Glutamatergic neuron (in vitro differentiated cells): ENCODE results near the gene MKNK2. TPM values are rescaled to one million over a fixed set of nuclear protein-coding genes. Genes with fewer than 3 reads are reported as not detected.

Source experiments
- DNase-seq: peaks from one replicate; pipeline ENCODE4 v3.0.0; 2022
- H3K27ac Mint-ChIP-seq: one replicate; pipeline ENCODE4 v1.8.0; 2020; ENCODE audit warnings: mild to moderate bottlenecking, mixed read lengths, inconsistent platforms; ENCODE audit not compliant: unreplicated experiment
- H3K27me3 Mint-ChIP-seq: one replicate; pipeline ENCODE4 v1.8.0; 2020; ENCODE audit warnings: mild to moderate bottlenecking, moderate library complexity, mixed read lengths, inconsistent platforms; ENCODE audit not compliant: unreplicated experiment
- H3K36me3 Mint-ChIP-seq: one replicate; pipeline ENCODE4 v1.8.0; 2020; ENCODE audit warnings: mild to moderate bottlenecking, mixed read lengths, inconsistent platforms; ENCODE audit not compliant: unreplicated experiment
- H3K4me1 Mint-ChIP-seq: one replicate; pipeline ENCODE4 v1.8.0; 2020; ENCODE audit warnings: mild to moderate bottlenecking, low read depth, mixed read lengths, inconsistent platforms; ENCODE audit not compliant: unreplicated experiment
- H3K4me3 Mint-ChIP-seq: one replicate; pipeline ENCODE4 v1.8.0; 2020; ENCODE audit warnings: mild to moderate bottlenecking, mixed read lengths, inconsistent platforms; ENCODE audit not compliant: unreplicated experiment
- H3K9me3 Mint-ChIP-seq: one replicate; pipeline ENCODE4 v1.8.0; 2020; ENCODE audit warnings: mild to moderate bottlenecking, moderate library complexity, mixed read lengths, inconsistent platforms; ENCODE audit not compliant: unreplicated experiment
- total RNA-seq: library from RNA; stranded (reverse); fragmentation: NEBNext Ultra II Directional; extraction: Animal tissue kit (Norgen Biotek cat#: 25700); gene quantifications from one replicate; pipeline ENCODE4 v1.2.1, GENCODE V29; 2021; ENCODE audit not compliant: unreplicated experiment
- TF ChIP-seq, protein P1 (sequence below): fragments of 200-600 bp; sonication (generic); IDR thresholded peaks from one replicate; pipeline ENCODE4 v1.5.0; 2021; ENCODE audit not compliant: partially characterized antibody, unreplicated experiment

Gene MKNK2
- total RNA-seq, 1 donor from 2014 or later: 149 TPM

DNA sequence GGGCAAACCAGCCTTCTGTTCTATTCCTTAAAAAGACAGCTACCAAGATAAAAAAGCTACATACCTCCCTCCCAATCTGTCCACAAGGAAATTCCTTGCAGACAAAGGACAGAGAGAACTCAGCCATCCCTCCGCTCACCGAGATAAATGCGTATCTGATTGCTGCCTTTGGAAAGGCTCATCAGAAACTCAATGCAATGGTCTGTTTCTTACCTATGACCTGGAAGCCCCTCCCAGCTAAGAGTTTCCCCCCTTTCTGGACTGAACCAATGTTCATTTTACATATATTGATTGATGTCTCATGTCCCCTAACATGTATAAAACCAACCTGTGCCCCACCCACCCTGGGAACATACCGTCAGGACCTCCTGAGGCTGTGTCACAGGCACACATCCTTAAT lies 47.2 kb downstream of the MKNK2 start:
- peaks cover 3% of the 10 kb centered on the region for H3K9me3 Mint-ChIP-seq
- no peaks in the 10 kb centered on the region for H3K4me1 Mint-ChIP-seq
- DNase-seq: no peak
- H3K27ac Mint-ChIP-seq: no peak overlapping the region
- H3K4me3 Mint-ChIP-seq: no peak overlapping the region
- no peaks in the 10 kb centered on the region for H3K36me3 Mint-ChIP-seq
- TF ChIP-seq, protein P1, sequence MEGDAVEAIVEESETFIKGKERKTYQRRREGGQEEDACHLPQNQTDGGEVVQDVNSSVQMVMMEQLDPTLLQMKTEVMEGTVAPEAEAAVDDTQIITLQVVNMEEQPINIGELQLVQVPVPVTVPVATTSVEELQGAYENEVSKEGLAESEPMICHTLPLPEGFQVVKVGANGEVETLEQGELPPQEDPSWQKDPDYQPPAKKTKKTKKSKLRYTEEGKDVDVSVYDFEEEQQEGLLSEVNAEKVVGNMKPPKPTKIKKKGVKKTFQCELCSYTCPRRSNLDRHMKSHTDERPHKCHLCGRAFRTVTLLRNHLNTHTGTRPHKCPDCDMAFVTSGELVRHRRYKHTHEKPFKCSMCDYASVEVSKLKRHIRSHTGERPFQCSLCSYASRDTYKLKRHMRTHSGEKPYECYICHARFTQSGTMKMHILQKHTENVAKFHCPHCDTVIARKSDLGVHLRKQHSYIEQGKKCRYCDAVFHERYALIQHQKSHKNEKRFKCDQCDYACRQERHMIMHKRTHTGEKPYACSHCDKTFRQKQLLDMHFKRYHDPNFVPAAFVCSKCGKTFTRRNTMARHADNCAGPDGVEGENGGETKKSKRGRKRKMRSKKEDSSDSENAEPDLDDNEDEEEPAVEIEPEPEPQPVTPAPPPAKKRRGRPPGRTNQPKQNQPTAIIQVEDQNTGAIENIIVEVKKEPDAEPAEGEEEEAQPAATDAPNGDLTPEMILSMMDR: no peak
- no peaks in the 10 kb centered on the region for H3K27me3 Mint-ChIP-seq

DNA sequence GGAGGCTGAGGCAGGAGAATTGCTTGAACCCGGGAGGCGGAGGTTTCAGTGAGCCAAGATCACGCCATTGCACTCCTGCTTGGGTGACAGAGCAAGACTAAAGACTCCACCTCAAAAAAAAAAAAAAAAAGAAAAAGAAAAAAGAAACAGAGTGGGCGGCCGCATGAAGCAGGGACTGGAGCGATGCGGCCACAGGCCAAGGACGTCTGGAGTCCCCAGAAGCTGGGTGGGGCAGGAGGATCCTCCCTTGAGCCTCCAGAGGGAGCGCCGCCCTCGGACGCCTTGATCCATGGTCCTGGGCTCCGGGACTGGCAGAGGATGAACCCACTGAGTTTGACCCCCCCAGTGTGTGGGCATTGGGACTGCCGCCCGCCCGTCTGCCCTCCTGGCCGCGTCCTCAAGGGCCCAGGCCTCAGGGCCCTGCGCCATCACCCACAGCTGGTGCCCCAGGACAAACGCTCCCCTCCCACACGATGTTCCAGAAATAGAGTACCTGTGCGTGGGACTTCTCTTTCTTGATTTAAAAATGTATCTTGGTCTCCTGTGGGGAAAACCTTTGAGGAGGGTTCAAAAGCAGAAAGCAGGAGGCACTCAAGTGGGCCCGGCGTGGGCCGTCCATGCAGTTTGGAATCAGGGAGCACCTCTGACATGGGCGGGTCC lies 51.1 kb downstream of the MKNK2 start:
- Mint-ChIP-seq H3K4me3 (no peak overlapping the region), H3K27ac (no peak overlapping the region), H3K27me3 (peaks cover 6% of the 10 kb centered on the region), H3K9me3 (peaks cover 13% of the 10 kb centered on the region), H3K4me1 (no peaks in the 10 kb centered on the region), H3K36me3 (peaks cover 16% of the 10 kb centered on the region)
- DNase-seq: no peak
- TF ChIP-seq, protein P1: no peak

DNA sequence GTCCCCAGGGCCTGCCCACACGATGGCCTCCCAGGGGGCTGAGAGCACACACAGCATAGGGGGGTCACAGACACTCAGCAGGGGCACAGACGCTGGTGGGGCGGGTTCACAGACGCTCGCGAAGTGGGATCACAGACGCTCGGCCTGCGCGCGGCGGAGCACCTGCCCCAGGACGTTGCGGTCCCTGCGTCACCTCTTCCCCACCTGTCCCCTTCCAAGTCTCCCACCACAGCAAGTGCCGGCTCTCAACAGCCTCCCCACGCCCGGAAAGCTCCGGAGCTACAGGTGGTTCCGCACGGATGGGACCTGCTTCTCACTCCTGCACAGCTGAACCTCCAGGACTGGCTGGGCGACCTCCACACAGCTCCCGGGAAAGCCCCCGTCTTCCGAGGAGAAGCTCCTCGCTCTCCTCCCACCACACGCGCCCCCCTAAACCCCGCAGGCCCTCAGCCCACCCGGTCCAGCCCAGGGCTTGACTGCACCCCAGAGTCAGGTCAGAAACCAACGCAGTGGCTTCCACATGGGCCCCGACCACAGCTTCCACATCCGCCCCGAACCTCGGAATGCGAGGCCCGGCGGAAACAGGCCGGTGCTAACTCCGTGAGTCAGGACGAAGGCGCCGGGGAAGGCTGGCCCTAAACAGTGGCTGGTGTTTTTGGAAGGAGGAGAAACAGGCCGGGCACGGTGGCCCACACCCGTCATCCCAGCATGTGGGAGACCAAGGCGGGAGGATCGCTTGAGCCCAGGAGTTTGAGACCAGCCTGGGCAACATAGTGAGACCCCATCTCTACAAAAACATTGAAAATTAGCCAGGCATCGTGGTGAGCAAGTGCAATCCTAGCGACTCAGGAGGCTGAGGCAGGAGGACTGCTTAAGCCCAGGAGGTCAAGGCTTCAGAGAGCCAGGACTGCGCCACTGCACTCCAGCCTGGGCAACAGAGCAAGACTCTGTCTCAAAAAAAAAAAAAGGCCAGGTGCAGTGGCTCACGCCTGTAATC lies 52.0 kb downstream of the MKNK2 start:
- TF ChIP-seq, protein P1: no peak
- DNase-seq: no peak
- no peak overlapping the region for H3K4me3 Mint-ChIP-seq
- no peak overlapping the region for H3K27ac Mint-ChIP-seq
- peaks cover 16% of the 10 kb centered on the region for H3K36me3 Mint-ChIP-seq
- peaks cover 6% of the 10 kb centered on the region for H3K27me3 Mint-ChIP-seq
- H3K4me1 Mint-ChIP-seq: no peaks in the 10 kb centered on the region
- H3K9me3 Mint-ChIP-seq: peaks cover 13% of the 10 kb centered on the region

DNA sequence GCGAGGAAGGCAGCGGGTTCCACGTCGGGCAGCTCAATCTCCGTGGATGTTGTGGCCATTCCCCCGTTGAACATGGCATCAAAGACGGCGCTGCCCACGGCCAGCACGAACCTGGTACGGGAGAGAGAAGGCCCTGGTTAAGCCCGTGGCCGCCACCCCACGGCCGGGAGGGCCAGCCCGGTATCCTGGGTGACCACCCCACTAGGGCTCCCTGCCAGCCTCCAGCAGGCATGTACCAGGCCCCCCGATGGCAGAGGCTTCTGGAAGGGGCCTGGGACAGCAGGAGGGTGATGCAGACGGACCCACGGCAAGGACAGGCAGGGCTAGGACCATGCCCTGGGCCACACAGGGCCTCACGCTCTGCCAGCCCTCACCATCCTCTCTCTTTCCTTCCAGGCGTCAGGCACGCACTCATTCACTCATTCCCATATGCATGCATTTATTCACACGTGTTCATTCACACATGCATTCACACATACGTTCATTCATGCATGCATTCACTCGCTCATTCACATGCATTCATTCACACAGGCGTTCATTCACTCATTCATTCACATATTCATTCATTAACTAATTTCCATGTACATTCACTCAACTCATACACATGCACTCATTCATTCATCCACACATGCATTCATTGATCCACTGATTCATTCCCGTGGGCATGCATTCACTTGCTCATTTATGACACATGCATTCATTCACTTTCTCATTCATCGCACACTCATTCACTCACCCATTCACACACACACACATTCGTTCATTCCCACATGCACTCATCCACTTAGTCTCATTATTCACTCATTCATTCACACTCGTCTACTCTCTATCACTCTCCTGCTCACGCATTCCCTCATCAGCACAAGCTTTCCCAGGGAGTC lies 53.5 kb downstream of the MKNK2 start:
- Mint-ChIP-seq H3K4me1 (no peaks in the 10 kb centered on the region), H3K36me3 (peaks cover 16% of the 10 kb centered on the region), H3K4me3 (peak overlapping the region; percentile 14), H3K9me3 (peaks cover 13% of the 10 kb centered on the region), H3K27ac (no peak overlapping the region), H3K27me3 (peaks cover 6% of the 10 kb centered on the region)
- DNase-seq: no peak
- TF ChIP-seq, protein P1: no peak
